NK-92 (cell line): Measurements from ENCODE around the gene TESK2.
"Not testable (repeated sequence)": the region's sequence is repeated elsewhere in the genome, so short reads cannot be mapped to it uniquely, and the experiment has no call there.

Experiments
- DNase-seq: peaks from one replicate; lab custom pipeline; 2025; ENCODE audit not compliant: unreplicated experiment; lab: John Stamatoyannopoulos, UW

TESK2 gene

DNA sequence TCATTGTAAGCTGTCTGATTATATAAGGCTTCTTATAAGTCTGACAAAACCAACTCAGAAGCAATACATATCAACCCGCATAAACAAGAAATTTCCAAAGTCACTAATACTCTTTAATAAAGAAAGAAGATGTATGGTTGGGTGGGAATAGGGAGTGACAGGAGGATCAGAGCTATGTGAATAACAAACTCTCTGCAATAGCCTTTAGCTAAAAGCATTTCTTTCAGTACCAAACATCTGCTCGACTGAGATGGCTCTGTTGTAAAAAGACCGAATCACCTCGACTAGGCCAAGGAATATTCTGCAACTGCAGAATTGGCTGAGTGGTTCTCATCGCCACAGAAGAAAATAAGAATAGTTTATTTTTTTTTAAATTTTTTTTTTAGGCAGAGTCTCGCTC lies 111.4 kb downstream of the TESK2 start:
- DNase-seq, result no peak

DNA sequence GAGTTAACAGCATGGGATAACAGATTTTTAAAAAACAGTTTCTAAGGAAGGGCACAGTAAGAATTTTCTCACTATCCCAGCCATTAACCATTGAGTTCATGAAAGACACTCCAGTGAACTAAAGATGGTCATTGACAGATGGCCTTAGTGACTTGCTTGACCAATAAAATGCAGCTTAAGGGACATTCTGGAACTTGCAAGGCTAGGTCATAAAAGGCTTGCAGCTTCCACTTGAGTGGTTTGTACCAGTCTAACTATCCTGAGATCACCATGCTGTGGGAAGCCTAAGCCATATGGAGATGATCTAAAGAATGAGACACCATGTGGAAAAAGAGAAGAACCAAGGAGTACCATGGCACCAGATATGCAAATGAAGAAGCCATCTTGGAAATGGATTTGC lies 112.8 kb downstream of the TESK2 start:
- DNase-seq, result no peak

DNA sequence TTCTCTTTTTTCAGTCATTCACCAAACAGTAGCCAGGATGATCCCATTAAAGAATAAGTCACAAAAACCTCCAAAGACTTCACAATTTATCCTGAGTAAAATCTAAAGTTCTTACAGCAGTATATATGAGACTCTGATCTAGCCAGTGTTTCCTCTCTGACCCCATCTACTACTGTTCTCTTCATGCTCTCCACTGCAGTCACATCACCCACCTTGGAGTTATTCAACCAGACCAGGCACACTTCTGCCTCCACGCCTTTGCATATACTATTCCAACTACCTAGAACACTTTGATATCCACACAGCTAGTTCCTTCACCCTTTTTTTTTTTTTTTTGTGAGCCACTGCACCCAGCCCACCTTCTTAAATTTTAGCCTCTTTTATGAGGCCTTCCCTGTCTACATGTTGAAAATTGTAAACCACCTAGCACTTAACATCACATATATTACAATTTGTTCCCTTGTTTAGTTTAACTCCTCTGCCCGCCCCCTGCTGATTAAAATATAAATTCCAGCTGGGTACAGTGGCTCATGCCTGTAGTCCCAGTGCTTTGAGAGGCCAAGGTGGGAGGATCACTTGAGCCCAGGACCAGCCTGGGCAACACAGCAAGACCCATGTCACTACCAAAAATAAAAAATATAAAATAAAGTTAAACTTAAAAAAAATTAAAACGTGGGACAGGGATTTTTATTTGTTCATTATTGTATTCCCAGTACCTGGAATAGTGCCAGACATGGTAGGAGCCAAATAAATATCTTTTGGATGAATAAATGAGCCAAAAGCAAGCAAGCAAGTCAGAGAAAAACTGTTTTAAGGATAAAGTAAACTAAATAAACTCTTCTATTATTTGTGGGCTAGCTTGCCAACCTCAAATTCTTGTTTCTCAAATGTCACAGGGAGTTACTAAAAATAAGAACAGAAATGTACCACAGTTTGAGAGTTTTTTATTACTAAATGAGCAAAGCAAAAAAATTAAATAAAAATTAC lies 115.6 kb downstream of the TESK2 start:
- no peak for DNase-seq

DNA sequence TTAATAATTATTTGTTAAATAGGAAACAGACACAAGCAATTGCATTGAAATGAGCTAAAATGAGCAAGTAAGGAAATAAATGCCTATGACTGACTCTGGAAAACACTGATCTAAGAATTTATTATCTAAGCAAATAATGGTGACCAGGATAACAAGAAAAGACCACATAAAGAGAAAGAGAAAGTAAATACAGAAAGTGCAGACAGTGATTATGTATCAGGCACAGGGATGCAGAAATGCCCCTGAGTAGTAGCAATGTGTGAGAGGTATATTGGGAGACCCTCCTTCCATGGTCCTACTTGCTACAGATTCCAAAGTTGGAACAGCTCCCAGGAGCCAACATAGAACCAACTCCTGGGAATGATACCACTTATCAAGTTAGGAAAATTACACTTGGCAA lies 117.4 kb downstream of the TESK2 start:
- no peak for DNase-seq

DNA sequence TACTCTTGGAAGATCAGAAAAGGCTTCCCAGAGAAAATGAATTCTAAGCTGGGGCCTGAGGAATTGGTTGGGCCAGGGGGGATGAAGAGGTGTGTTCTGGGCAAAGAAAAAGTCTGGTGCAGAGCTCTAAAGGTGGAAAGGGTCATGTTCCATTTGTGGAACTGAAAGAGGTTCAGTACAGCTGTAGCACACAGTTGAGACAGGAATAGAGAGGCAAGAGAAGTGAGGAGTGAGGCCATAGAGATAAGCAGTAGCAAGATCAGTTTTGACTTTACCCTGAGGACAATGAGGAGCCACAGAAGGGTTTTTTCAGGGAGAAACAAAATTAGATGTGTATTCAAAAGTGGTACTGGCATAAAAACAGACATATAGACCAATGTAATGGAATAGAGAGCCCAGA lies 120.4 kb downstream of the TESK2 start:
- DNase-seq, result no peak

DNA sequence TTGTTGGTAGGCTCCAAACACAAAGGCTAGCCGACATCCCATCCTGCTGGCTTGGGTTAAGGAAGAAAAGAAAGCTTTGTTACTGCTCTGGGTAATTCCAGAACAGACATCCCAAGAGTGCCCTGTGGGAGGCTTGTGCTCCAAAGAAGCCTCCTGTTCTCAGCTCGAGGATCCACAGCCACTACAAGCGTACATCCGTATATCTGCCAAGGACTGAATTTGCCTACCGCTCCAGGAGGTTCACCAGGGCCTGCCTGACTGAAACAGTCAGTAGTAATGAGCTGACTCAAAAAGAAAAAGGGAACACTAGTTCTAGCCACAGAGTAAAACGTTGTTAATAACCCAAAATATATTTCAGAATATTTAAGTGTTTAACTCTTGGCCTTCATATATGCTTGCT lies 125.9 kb downstream of the TESK2 start:
- no peak for DNase-seq

DNA sequence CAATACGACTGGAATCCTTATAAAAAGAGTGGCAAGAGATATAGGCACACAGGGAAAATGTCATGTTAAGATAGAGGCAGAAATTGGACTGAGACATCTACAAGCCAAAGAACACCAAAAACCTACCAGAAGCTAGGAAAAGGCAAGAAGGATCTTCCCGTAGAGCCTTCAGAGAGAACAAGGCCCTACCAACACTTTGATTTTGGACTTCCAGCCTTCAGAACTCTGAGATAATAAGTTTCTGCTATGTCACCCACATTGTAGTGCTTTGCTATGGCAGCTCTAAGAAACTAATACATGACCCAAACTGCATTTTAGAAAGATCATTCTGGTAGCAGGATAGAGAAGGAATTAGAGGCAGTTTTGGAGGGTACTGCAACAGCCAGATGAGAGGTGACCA lies 126.7 kb downstream of the TESK2 start:
- DNase-seq, result no peak

DNA sequence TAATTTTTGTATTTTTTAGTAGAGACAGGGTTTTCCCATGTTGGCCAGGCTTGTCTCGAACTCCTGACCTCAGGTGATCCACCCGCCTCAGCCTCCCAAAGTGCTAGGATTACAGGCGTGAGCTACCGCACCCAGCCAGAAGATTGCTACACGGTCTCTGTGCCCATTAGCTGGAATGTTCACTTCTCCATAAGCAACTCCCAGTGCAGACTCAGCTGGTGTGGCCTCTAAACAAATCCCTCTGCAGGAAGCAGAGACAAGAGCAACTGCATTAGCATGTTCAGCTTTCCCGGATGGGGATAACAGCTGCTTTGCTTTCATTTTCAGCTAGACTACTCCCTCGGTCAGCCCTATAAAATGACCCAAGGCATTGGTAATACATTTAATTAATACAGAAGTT lies 130.0 kb downstream of the TESK2 start:
- not testable (repeated sequence) for DNase-seq

DNA sequence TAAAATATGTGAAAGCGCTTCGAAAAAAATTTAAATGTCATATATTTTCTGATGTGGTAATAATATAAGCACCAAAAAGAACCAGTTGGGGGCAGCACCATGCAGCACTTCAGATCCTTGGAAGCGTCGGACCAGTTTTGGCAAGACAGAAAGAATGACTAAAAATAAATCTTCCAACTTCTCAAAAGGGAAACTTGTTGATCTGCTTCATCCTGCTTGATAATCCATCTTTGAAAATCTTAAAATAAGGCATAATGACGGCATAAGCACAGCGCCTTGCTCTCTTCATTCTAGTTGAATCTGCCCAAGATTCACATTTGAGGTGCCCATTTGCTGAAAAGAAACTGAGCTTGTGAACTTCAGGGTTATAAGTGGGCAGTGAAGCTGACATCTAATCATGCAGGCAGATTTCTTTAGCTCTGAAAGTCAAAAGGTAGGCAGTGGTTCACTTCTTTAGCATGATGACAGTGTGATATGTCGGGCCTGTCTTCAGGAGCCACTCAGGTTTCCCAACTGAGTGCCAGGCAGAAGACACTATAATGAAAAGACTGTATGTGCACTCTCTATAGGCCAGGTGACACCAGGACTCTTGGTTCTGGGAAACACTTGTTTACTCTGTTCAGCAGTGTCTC lies 131.0 kb downstream of the TESK2 start:
- DNase-seq, result no peak

DNA sequence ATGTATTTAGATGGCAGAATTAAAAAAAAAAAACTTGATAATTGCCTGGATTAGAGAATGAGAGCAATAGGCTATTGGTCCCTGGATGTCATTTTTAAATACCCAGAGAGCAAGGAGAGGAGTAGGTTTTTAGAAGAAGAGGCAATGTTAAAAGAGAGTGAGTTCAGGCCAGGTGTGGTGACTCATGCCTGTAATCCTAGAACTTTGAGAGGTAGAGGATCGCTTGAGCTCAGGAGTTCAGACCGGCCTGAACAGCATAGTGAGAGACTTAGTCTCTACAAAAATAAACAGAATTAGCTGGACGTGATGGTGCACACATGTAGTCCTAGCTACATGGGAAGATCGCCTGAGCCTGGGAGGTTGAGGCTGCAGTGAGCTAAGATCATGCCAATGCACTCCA lies 134.8 kb downstream of the TESK2 start:
- no peak for DNase-seq

DNA sequence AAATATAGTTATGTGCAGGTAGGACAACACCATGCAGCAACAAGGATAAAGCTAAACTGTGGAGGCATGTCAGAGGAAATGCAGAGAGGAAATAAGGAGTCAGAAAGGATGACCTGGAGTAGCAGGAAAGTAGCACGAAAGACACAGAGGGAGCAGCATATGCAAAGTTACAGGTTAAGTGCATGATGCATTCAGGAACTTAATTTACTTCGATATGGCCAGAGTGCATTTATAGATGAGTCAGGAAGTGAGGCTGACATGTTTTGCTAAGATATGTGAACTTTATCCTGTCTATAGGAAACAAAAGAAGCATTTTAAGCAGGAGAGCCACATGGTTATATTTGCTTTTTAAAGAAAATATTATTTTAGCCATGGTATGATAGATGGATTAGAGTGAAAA lies 135.3 kb downstream of the TESK2 start:
- DNase-seq, result no peak

DNA sequence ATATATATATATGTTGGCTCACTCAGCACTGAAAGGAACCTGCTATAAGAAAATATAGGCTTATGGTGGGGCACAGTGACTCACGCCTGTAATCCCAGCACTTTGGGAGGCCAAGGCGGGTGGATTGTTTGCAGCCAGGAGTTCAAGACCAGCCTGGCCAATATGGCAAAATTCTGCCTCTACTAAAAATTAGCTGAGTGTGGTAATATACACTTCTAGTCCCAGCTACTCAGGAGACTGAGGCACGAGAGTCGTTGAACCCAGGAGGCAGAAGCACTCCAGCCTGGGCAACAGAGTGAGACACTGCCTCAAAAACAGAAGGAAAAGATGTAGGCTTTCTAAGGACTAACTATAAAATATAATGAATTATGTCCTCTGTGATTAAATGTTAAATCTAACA lies 136.1 kb downstream of the TESK2 start:
- no peak for DNase-seq

DNA sequence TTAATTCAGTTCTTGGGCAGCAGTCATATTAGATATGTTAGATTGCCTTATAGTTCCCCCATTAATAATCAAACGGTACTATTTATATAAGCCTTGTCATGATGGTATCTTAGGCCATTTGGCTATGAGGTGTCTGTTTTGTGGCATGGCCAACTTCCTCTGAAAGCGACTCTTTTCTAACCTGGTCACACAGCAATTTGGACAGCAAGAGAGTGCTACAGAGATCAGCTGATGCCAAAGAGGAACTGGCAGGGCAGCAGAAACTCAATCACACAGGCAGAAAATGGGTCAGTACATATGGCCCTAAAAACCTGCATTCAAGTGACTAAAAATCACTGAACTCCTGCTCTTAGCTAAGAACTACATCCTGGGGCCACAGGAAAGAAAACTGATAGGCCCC lies 137.3 kb downstream of the TESK2 start:
- DNase-seq, result no peak

DNA sequence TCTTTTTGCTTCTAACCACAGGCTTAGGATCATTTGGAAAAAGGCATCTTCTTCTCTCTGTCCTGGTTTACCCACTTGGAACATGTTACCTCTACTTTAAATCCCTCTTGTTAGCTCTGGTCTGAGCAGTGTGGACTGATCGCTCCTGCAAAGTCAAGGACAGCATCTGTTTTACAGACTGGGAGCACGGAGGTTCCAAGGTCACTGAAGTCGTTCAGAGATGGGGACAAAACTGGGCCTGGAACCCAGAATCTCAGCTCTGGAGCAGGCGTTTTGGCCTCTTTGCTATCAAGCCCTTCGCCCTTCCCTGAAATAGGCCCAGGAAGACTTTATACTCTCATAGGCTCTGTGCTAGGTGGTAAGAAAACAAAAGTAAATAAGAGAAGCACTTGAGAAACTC lies 139.5 kb downstream of the TESK2 start:
- no peak for DNase-seq

DNA sequence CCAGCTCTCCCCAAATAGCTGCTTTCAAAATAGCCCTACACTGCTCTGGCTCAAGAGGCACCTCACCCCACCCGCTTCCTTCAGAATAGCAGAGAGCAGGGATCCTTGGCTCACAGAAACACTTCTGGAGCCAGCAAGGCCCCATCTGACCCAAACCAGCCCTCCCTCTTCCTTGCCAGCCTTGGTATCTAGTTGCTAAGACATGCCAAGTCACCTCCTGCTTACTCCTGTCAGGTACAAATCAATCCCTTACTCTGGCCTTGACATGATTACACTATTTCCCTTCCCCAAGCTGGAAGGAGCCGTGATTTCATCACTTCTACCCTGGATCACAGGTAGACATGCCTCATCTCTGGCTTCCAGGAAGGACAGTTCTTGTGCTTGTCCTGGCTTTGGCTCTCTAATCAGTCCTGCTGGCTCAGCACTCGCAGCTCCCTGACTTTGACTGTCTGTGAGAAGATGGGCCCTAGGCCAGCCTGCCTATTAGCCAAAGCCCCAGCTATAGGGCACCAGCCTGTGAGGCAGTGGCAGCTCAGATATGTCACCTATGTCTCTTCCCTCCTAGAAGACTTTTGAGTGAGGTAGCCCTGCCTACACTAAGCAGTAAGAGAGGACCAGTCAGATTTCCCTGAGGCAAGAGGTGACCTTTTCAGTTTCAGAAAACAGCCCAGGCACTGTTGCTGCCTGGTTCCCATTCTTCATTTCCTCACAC lies 141.8 kb downstream of the TESK2 start:
- no peak for DNase-seq

DNA sequence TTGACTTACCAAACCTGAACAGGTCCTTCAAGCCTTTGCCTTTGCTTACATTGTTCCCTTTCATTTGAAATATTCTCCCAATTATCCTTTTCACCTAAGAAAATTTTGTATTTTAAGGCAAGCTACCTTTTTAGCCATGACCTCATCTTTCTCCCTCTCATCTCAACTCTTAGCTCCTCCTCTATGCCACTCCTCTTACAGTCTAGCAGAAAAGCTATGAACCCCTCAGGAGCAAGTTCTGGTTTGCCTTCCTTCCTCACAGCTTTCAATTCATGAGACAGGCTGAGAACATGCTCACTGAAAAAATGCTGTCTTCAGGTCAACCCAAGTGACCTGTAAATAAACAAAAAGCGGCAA lies 142.4 kb downstream of the TESK2 start:
- no peak for DNase-seq

DNA sequence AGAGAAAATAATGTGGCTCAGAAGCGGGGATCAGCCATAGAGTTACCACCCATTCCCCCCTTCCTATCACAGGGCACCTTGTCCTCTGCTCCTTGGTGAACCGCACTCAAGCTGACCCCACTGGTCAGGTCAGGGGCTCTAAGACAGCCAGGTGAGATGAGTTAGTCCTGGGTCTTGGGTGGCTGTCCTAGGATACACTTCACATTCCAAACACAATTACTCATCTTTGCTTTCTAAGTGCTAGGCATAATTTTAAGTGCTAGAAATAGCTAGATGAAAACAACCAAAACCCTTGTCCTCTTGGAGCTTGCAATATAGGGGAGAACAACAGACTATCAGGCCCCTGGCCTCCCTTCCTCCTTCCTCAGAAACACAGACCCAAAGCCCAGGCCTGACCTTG lies 142.9 kb downstream of the TESK2 start:
- DNase-seq, result no peak

DNA sequence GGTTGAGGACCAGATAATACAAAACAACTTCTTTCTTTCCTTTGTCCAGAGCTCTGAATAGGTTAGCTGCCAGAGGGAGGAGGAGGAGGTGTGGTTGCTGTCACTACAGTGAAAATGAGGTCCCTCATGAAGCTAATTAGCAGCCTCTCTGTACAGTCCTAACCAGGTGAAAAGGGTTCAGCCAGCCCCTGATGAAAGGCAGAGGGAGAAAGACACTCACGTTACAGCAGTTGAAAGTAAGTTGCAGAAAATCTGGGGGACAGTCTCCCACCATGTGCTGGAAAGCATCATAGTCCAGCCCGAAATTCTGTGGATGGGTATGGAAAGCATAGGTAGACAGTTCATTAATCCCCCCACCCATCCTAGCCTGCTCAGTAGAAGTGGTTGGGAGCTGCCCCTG lies 144.5 kb downstream of the TESK2 start:
- no peak for DNase-seq

DNA sequence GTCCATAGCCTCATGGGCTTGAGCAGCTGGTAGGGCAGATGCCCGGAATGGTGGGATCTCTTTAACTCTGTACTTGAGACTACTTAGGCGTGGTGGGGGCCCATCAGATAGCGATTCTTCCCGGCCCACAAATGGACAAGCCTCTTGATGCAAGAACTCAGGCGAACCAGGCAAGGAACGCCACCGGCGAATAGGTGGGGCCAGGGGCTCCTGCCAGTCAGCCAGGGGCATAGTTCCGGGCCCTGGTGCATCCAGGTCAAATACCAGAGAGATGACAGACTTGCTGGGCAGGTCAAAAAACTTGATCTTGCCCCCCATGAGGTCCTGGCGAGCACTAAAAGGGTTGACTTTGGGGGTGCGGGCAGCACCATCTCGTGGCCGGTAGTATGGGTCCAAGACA lies 145.9 kb downstream of the TESK2 start:
- no peak for DNase-seq

DNA sequence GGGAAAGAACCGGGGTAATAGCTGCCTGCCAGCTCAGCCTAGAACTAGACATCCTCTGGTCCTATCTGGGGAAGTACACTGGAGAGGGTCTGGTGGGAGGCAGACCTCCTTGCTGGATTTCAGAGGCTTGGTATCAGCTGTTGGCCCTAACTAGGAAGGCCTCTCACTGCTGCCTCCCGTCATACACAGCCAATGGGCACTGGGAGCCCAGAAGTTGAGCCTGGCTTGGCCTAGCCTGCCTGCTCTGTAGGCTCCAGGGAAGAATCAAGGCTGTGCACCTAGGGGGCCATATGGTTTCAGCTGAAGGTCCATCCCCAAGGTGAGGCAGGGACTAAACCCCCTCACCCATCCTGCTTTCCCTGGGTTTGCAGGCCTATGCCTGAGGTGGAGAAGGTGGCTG lies 146.5 kb downstream of the TESK2 start:
- DNase-seq, result no peak

DNA sequence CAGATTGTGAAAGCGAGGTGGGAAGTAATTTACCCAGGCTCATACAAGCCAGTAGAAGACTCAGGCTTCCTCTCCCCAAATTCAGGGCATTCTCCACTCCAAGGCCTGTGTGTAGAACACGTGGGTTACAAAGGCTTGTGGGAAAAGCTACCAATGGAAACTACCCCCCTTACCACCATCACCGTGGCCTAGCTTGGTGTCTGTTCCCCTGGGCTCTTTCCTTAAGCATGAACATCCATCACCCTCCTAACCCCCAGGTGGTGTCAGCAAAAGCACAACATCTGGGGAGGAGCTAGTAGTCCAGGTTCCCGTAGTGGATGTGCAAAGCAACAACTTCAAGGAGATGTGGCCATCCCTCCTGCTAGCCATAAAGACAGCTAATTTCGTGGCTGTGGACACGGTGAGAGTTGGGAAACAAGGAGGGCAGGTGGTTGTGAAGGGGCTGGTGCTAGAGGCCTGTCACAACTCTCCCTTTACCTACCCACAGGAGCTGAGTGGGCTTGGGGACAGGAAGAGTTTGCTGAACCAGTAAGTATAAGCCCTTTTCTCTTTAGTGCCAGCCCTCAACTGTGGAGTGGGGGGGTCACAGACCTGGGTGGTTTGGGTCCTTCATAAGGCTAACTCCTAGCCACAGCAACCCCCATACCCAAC lies 150.0 kb downstream of the TESK2 start:
- no peak for DNase-seq
